ENCODE results near the gene RNPS1.
A peak's percentile ranks its signal among the peaks of the same experiment; 100 is the strongest.
"Not testable (repeated sequence)": the region's sequence is repeated elsewhere in the genome, so short reads cannot be mapped to it uniquely, and the experiment has no call there.

Gene RNPS1

DNA sequence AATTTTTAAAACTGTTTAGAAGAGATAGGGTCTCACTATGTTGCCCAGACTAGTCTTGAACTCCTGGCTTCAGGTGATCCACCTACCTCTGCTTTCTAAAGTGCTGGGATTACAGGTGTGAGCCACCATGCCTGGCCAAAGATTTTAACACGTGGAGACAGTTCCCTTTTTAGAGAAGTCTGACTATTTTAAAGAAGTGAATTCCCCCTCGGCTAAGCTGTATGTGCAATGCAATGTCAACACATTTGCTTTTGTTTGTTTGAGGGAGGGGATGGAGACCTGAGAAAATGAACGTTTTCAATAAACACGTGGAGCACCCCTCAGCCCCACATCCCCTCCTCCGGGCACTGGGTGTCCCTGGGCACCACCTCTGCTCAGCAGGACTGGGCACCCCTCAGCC lies 14.3 kb upstream of the RNPS1 start:
- DNase-seq: no peak

DNA sequence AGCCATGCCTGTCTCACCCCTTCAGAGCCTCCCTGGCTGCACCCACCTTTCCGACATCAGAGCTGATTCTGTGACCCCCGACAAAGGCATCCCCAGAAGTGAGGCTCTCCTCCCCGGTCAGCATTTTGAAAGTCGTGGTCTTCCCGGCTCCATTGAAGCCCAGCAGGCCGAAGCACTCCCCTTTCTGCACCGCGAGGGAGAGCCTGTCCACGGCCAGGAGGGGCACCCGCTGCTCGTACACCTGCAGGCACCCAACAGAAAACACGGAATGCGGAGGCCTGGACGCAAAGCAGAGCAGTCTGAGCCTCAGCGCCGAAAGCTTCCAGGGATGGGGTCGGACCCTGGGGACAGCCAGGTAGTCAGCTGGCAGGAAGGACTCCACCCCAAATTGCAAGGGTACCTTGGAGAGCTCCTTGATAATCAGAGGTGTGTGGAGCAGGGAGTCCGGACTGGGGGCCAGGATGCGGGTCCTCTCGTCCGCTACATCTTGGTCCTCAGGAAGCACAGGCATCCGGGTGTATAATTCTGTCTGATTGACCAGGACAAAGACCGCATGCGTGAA lies 13.1 kb upstream of the RNPS1 start:
- DNase-seq: no peak

DNA sequence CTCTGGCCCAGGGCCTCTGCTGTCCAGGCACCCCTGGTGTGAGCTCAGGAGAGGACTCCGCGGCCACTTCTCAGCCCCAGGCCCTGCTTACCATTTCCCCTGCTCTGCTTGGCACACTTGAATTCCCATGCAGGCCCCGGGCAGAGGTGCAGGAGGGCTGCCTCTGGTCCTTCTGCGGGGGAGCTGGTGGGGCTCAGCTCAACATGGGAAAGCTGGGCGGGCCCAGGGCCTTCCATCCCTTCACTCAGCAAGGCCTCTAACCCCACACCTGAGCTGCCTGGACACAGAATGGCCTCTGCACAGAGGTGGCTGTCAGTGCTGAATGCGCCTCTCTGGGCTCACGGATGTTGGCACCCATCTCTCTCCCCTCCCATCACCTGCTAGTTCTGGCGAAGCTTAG lies 12.5 kb upstream of the RNPS1 start:
- DNase-seq: no peak

DNA sequence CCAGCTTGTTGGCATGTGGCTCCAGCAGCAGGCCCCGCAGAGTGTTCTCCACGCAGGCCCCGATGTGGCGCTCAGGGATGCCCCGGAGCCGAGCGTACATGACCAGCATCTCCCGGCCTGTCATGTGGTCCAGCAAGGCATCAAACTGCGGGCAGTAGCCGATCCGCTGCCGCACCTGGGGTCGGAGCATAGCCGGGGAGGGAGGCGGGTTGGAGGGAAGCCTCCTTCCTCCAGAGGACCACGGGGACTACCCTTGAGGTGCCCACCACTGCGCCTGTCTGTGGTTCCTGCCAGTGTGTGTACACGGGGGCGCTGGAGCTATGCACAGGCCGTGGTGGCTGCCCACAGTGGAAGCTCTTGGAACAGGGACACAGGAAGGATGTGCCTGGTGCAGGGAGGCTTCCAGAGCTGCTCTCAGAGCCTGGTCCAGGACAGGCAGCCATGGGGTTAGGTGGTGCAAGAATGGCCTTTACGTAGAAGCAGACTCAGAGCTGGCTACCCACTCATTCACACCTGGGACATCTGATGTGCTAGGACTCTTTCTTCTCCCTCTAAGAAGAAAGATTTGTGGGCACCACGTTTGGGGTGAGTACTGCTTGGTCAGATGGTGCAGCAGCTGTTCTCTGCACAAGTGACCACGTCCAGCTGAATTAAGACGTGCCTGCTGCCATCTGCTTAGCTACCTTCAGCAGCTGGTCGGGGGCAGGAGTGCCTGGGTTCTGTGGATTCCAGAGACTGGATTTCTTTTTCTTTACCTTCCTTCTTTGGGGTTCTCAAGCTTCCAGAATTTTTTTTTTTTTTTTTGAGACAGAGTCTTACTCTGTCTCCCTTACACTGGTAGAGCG lies 11.3 kb upstream of the RNPS1 start:
- DNase-seq: peak; percentile 93 to 97

DNA sequence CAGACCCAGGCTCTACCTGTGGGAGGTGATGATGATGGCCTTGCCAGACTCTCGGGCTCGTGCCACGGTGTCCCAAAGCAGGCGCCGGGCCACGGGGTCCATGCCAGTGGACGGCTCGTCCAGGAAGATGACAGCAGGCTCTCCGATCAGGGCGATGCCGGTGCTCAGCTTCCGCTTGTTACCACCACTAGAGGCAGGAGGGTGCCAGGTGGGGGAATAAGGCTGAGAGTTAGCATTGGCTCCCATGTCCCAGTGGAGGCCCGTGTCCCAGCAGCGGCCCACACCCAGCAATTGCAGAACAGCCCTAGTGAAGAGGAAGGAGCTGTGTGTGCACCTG lies 10.3 kb upstream of the RNPS1 start:
- peak; percentile 4 to 55 for DNase-seq

DNA sequence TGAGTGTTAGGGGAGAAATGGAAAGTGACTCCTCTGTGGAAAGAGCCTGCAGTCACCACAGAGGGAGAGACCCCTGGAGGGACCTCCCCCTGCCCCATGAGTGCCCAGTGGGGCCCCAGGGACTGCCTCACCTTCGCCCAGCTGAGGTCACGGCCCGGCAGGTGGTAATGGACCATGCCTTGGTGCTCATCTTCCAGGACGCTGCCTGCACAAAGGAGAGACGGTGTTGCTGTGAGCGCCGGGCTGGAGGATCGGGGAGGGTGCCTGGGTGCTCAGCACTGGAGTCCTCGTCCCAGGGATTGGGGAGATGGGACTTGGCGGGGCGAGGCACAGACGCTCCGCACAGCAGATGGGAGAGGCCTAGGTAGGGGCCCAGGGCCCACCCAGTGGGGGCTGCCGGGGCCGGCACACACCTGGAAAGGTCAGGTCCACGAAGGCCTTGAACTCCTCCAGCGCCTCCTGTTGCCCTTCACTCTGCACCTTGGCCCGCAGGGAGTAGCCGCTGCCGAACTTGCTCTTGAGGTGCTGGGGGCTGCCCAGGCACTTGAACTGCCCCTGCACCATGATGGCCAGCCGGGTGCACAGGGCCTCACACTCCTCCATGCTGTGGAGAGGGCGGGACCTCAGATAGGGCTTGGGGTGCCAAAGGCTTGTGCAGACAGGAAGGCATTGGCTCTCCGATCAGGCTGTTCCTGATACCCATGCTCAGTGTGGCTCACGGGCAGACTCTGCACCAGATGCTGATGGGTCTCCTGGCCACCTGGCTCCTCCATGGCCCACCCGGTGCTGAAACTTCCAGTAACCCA lies 9.7 kb upstream of the RNPS1 start:
- DNase-seq: peak in 1 of 2 experiments; percentile 55

DNA sequence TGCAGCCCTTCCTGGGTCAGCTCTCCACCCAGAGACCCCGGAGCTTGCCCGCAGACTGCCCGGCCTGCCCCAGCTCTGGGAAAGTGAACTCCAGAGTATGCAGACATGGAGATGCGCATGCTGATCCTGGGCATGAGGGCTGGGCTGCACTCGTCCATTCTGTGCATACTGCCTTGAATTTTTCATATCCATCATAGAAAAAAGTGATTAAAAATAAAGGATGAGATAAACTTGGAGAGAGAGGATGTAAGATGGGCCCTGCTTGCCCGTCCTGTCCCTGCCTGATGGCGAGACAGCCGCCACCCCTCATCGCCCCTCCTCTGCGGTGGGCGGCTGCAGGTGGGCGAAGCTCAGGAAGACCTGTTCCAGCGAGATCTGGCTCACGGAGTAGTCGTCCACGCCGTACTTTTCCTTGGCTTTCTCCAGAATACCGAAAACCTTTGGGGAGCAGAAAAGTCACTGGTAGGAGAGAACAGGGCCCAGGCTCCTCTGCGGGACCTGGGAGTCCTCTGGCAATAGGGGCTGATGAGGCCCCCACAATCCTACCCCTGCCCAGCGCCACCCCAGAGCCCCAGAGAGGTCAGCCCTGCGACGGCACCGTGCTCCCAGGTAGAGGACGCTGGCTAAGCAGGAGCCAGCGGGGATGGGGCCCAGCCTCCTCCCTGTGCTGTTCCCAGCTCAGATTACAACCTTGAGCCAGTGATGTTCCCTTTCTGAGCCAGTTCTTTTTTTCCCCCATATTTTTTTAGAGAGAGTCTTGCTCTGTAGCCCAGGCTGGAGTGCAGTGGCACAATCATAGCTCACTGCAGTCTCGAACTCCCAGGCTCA lies 8.7 kb upstream of the RNPS1 start:
- no peak for DNase-seq

DNA sequence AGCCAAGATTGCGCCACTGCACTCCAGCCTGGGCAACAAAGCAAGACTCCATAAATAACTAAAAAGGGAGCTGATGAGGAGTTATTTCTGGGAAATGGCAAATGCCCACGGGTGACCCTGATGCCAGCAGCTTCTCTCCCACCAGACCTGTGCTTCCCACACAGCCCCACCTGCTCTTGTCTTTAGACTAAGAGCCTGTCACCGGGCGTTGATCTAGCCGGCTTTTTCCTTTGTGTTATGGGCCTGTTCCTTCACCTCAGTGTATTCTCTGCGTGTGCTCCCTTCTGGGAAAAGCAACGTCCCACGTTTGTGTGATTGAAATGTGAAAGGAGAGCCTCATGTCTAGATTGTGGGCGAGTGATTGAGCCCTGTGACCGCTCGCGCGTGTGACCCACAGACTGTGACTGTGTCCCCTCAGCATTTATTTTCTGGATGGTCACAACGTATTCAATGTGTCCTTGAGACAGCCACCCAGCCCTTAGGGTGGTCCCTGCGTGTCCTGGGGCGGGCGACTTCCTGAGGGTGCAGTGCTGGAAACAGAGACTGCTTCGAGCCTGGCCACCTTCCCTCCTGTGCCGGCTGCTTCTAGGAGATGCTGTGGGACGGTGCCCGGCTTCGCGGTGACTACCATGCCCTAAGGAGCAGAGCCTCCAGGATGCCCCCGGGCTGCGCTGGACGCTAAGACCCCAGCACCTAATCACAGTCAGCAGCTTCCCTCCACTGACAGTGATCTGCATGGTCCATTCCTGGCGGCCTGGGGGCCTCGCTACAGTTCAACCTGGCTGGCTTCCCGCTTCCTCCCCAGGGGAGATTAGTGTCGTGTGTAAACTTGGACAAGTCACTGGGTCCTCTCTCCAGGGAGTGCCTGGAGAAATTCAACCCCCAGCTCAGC lies 7.8 kb upstream of the RNPS1 start:
- DNase-seq: no peak

DNA sequence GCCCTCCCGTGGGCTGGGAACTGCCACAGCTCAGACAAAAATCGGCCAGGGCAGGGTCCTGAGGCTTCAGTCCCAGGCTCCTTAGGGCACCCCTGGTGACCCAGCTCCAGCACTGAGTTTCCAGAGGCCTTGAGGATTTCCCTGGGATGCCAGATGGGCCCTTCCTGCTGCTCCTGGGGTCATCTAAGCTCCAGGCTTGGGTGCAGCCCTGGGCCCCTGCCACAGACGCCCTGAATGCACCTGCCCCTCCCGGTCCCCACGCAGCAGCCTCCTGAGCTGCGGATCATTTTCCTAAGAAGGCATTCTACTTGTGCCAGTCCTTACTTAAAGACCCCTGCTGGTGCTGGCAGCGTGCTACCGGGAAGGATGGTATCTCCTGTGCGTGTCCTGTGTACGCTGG lies 6.0 kb upstream of the RNPS1 start:
- peak in 1 of 2 experiments; percentile 71 for DNase-seq

DNA sequence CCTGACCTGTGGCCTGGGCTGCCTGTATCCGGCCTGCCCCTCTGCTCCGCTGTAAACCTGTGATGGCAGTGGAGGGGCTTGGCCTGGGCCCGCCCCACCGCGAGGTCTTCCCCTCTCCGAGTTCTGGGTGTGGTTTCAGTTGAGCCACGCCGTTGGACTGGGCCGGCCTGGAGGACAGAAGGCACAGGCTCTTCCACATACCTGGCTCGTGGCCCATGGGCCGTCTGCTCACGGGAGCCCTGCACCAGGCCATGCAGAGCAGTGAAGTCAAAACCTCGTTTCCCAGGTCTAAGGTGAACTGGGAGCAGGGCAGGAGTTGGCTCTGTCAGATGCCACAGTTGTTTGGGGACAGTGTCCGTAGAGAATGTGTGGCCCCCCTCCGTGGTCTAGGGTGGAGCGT lies 5.6 kb upstream of the RNPS1 start:
- no peak for DNase-seq

DNA sequence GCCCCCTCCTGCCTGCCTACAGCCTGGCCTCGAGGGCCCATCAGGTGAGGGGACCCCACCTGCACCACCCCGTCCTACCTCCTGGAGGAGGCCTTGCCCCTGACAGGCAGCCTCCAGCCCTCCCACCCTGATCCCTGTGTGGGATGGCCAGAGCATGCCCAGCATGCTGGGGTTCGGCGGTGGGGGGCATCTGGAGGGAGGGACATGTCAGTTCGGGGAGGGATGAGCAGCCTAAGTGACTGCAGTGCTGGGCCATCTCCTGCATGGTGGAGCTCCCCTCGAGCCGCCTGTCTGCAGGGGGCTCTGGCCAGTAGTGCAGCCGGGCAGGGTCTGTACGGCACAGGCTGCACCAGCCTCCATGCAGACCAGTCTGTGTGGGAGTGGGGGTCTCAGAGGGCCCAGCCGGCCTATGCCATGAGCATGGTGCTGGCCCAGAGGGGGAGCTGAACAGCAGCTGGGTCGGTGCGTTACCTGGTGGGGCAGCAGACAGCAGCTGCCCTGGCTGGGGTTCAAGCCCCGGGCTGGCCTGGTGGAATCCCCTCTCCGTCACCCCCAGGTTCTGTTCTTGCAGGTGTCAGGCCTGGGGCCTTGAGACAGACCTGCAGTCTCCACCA lies 4.0 kb upstream of the RNPS1 start:
- DNase-seq: no peak

DNA sequence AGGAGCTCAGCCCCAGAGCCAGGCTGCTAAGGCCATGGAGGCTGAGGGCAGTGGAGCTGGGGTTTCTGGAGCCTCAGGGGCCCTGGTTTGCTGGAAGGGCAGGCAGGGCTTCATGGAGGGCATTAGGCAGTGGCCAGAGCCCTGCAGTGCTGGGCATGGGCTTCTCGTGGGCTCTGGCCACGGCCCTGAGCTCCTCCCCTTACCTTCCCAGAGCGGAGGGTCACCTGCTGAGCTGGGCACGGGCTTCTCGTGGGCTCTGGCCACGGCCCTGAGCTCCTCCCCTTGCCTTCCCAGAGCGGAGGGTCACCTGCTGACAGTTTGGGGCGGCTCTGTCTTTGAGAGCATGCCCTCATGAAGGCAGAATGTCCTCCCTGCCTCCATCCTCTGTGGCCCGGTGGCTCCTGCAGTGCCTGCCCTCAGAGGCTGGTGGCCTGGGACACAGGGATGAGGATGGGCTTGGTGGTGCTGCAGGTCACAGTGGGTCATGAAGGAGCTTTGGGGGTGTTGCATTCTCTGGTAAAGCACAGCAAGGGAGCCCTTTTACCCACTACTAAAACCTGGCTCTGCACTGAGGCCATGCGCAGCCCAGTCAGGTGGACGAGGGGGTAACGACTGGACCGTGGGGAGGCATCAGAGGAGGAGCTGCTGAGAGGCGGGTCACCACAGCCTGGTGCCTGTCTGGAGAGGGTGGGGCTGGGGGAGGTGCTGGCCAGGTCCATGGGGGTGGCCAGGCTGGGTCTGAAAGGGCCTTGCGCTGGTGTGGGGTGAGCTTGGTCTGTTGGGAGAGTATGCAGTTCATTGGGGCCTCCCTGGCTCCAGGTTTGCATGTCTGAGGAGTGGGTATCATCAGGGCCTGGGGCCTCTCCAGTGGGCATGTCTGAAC lies 2.9 kb upstream of the RNPS1 start:
- no peak for DNase-seq

DNA sequence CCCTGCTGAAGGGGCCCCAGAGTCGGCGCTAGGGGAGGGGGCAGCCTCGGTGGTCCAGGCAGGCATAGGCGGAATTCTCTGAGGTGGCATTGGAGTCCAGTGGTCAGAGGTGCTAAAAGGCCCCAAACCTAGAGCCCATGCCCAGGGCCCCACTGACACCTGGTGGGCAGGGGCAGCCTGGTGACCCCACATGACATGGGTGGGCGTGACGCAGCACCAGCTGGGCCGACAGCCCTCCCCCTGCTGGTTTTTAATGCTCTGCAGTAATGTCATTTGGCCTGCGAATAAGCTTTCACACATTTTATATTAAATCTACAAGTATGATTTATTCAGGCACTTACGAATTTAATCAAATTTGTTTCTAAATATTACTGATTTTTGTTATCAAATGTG lies 2.1 kb upstream of the RNPS1 start:
- no peak for DNase-seq

DNA sequence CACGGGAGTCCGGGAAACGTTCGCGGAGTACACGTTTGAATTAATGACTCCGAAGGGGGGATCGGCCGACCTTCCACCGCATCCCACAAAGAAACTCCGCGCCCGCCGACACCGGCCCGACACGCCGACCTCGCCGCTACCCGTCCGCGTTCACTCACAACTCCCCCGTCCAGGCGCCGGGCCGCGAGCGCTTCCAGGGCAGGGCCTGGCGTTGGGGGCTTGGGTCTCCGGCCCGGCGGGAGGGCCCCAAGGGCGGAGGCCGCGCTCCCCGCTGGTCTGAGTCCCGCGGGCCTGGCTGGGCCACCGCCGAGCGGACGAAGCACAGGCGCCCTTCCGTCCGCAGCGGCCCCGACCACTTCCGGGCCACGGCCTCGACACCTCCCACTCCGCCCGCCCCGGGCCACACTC lies 417 bp downstream of the RNPS1 start:
- not testable (repeated sequence) for DNase-seq

DNA sequence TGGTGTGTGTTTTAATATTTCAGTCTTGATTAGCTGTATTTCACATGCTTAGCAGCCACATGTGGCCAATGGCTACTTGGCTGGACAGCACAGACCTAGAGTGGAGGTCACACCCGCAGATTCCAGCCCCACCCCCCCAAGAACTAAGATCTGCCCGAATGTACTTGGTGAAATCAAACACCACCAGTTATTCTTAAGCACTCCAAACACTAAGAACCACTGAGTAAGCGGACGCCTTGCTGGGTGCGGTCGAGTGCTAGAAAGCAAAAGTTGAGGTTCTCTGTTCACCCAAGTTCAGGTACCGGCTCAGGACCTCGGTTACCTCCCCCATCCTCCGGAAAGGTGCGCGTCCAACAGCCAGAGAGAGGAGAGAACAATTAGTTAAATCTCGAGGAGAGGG lies 1.0 kb downstream of the RNPS1 start:
- DNase-seq: not testable (repeated sequence)

DNA sequence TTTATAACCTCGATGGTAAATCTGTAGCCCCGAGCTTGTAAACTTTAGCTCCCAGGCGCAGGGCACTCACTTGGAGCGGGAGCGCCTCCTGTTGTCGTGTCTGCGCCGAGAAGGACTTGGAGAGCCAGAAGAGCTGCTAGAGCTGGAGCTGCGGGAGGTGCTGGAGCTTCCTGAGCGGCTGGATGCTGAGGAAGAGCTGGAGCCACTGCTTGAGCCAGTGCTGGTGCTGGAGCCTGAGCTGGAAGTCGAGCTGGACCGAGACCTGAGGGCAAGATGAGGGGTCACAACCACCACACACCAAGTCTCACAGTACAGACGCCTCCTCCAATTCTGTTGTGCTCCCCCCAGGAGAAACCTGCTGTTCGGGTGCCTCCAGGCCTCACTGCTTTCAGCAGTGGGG lies 4.9 kb downstream of the RNPS1 start:
- DNase-seq: not testable (repeated sequence)

DNA sequence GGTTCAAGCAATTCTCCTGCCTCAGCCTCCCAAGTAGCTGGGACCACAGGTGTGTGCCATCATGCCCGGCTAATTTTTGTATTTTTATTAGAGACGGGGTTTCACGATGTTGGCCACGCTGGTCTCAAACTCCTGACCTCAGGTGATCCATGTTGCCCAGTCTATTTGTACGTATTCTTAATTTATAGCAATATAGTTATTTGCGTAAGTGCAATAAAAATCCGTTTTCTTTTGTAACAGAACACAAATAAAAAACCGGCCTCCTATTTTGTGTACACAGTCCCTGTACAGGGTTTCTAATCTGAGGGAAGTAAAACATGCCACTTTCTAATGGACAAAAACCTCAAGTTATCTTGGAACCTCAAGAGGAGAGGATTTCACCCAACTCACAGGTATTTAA lies 7.7 kb downstream of the RNPS1 start:
- no peak for DNase-seq

DNA sequence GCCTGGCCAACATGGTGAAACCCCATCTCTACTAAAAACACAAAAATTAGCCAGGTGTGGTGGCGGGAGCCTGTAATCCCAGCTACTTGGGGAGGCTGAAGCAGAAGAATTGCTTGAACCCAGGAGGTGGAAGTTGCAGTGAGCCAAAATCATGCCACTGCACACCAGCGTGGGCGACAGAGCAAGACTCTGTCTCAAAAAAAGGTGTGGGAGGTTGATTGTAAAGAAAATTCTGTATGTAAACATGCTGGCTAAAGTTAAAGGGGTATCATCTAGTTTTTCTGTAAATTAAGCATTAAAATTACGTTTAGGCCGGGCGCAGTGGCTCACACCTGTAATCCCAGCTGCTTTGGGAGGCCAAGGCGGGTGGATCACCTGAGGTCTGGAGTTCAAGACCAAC lies 9.4 kb downstream of the RNPS1 start:
- not testable (repeated sequence) for DNase-seq

DNA sequence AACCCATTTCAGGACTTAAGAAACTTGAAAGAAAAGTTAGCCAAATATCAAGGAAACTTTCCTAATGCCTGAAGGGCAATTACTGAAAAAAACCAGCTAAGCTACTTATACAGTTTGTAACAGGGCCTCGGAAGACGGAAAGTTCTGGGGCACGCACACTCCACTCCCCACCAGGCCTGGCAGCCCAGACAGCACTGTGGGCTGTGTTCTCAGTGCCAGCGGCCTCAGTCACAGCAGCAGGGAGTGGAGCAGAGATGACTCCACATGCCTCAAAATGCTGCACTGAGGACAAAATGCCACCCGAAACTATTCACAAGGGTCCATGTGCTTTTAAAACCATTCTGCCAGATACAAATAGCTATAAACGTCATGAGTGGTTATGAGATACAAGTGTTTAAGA lies 10.2 kb downstream of the RNPS1 start:
- DNase-seq: no peak

DNA sequence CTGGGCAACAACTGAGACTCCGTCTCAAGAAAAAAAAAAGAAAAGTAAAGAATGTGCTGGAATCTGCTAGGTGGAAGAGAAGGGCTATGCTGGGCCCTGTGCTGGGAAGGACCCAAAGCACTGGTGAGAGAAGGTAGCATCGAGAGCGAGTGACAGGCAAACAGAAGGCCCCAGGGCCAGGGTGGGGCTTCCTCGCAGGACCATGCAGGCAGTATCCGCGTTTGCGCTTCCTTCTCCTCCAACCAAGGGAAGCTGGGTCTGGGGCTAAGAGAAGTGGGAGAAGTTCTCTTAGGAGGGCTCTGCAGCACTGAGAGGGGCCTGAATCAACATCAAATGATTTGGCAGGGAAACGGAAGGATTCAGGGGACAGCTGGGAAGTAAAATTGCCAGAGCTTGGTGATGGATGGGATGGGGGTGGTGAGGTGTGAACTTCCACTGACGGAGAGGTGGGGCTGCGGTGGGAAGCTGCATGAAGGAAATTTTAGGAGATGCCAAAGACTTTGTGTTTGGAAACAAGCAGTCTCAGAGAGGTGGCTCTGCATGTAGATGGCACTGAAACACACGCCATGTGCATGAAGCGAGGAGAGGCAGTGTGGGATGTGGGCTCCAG lies 11.3 kb downstream of the RNPS1 start:
- DNase-seq: no peak
